GM19372 (cell line): Measurements from ENCODE around the gene SEMA4B.
"Not testable (repeated sequence)": the region's sequence is repeated elsewhere in the genome, so short reads cannot be mapped to it uniquely, and the experiment has no call there.

Experiments used
- ATAC-seq: cut with Tn5 transposase; IDR thresholded peaks from one replicate; pipeline ENCODE4 v1.9.1; 2021; ENCODE audit warnings: mild to moderate bottlenecking, low read depth, moderate library complexity; ENCODE audit not compliant: unreplicated experiment

Gene SEMA4B

GRCh38 chr15:90178468-90179435 lies 22.4 kb upstream of the SEMA4B start:
- ATAC-seq, result peak; percentile 77

- no peak for ATAC-seq
Observed at GRCh38 chr15:90181776-90182175, 19.4 kb upstream of the SEMA4B start.

GRCh38 chr15:90184119-90184785 lies 16.9 kb upstream of the SEMA4B start:
- peak; percentile 54 for ATAC-seq

- ATAC-seq, result peak; percentile 50
Observed at GRCh38 chr15:90184786-90185704, 16.1 kb upstream of the SEMA4B start.

DNA sequence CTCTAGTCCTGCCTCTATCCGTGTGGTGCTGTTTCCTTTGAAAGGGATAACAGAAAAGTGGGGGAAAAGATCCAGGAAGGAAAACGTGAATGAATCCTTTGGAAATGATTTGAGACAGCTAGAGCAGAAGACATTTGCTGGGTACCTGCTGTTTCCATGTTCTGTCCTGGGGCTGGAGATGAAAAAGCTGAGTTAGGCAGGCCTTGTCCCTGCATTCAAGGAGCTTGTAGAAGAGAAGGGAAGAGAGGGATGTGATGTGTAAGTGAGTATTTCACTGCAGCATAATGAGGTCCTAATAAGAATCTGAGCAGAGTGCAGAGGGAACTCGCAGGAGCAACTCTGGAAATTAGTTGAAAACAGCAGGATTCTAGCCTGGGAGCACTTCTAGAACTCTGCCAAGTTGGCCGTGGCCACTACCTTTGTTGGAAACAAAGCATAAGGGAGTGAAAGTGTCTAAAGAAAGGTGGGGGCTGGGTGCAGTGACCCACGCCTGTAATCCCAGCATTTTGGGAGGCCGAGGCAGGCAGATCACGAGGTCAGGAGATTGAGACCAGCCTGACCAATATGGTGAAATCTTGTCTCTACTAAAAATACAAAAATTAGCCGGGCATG lies 13.8 kb upstream of the SEMA4B start:
- ATAC-seq, result no peak

GRCh38 chr15:90188065-90188464 lies 13.1 kb upstream of the SEMA4B start:
- ATAC-seq, result not testable (repeated sequence)

DNA sequence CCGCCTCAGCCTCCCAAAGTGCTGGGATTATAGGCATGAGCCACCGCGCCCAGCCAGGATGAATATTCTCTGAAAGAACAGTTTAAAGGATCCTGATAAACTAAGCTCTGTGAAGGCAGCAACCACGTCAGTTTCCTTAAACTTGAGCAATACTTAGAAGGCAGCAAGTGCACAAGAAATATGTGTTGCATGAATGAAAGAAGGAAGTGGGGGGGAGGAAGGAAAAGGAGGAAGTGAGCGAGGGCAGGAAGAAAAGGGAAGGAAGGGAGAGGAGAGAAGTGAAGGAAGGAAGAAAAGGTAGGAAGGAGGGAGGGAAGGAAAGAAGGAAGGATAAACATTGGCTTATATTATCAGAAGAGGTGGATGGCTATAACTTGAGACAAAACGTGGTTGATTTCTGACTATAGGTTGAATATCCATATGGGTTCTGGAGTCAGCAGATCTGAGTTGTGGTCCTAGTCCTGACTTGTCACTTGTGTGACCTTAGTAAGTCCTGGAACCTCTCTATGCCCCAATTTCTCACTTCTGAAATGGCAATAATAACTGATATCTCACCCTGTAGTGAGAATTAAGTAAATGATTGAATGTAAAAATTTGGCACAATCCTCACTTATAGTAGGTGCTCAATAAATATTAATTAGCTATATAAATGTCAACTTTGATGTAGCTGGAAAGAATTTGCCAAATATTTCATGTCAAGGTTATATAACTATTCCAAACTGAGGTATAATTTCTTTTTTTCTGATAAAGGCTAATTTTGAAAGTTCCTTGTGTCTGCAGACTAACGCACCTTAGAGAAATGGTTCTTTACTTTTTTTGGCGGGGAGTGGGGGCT lies 12.0 kb upstream of the SEMA4B start:
- no peak for ATAC-seq

DNA sequence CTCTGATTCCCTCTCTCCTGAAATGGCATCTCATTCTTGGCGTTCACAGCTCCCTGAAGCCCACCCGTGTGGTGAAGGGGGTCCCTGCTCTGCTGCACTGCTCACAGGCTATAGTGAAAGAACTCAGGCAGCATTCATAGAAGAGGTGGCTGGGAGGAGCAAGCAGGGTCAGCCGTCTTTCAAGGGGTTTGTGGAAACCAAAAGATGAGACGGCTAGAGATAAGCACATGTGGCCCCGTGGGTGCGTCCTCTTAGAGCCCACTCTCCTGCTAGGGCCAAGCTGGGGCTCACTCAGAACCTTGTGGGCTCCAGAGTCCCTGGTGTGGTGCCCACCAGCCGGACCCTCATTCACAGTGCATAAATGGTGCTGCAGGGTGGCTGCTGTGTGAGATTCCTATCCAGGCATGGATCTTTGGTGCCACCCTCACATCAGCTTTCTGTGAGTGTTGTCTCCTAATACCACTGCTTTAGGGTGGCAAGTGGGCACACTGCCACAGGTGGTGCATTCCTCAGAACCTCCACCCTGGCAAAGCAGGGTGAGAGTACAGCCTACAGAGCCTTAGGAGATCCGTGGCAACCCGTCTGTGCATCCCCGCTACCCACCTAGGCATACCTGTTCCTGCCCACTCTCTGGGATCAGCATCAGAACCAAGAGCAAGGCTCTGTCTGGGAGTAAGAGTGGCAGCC lies 11.2 kb upstream of the SEMA4B start:
- ATAC-seq, result no peak

DNA sequence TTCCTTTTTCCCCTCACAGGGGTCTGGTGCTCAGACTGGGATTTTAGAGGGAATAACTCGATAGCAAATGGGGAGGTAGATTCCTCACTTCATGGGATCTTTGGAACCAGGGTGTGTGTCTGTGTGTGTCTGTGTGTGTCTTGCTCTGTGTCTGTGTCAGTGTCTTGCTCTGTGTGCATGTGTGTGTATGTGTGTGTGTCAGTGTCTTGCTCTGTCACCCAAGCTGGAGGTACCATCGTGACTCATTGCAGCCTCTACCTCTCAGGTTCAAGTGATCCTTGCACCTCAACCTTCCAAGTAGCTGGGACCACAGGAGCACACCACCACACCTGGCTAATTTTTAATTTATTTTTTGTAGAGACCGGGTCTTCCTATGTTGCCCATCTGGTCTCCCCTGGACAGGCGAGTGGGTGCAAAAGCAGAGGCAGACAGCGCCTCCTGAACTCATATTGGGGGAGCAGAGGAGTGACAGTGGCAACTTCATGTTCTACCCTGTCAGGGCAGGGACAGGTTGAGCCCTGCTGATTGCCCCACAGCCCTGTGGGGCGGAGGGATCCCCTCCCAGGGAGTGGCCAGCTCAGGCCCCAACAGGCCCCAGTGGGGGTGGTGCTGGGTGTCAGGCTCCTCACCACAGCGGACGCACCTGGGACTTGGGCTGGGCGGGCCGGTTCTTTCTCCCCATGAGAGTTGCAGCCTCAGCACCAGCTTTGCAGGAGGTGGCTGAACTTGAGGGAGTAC lies 10.4 kb upstream of the SEMA4B start:
- no peak for ATAC-seq

DNA sequence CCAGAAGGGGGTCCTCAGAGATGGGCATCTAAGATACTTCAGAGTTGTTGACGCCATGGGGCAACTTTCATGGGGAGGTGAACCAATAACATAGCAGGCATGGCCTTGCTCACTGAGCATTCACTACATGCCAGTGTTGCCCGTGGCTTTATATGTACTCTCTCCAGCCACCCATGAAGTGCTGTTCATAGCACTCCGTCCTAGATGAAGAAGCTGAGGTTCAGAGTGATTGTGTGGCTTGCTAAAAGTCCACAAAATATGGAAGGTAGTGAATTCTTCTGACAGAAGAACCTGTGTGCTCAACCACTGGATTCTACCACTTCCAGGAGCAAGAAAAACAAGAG lies 9.8 kb upstream of the SEMA4B start:
- no peak for ATAC-seq

DNA sequence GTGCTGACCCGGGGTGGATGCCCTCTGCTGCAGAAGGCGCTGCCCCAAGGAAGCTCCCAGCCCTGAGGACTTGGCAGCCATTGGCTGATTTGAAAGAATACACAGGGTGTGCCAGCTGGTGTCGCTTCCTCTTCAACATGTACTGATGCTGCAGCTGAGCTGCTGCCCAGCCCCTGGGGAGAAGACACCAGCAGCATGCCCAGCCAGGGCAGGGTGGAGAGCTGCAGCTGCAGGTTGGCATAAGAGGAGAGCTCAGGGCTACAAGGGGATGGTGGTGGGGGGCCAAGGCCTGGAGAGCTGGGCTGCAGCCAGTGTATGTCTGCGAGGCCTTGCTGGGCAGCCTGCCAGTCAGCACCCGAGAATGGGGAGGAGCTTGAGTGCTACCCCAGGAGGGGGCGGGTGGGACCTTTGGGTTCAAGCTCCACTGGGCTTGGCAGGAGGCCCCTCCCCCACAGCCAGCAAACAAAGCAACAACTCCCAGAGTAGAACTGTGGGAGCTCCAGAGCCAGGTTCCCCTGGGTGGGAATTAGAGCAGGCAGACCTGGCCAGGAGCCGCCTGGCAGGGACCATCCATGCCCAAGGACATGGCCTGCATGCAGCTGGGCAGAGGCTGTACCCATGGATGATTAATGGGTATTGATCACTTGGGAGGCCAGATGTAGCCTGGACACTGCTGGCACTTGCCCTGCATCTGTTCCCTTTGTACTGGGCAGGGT lies 9.2 kb upstream of the SEMA4B start:
- peak; percentile 46 for ATAC-seq

- ATAC-seq, result no peak
Observed at GRCh38 chr15:90192961-90193786, 8.0 kb upstream of the SEMA4B start.

GRCh38 chr15:90194655-90195054 lies 6.5 kb upstream of the SEMA4B start:
- no peak for ATAC-seq

GRCh38 chr15:90200534-90201129 lies 498 bp upstream of the SEMA4B start:
- peak; percentile 13 for ATAC-seq

- ATAC-seq, result no peak
Observed at GRCh38 chr15:90201944-90202375, 830 bp downstream of the SEMA4B start.

- no peak for ATAC-seq
Observed at GRCh38 chr15:90202929-90203328, 1.8 kb downstream of the SEMA4B start.
